ENCODE measurements around the gene ANGEL1. TPM values are rescaled to one million over a fixed set of nuclear protein-coding genes. Genes with fewer than 3 reads are reported as not detected.

The ANGEL1 gene, protein sequence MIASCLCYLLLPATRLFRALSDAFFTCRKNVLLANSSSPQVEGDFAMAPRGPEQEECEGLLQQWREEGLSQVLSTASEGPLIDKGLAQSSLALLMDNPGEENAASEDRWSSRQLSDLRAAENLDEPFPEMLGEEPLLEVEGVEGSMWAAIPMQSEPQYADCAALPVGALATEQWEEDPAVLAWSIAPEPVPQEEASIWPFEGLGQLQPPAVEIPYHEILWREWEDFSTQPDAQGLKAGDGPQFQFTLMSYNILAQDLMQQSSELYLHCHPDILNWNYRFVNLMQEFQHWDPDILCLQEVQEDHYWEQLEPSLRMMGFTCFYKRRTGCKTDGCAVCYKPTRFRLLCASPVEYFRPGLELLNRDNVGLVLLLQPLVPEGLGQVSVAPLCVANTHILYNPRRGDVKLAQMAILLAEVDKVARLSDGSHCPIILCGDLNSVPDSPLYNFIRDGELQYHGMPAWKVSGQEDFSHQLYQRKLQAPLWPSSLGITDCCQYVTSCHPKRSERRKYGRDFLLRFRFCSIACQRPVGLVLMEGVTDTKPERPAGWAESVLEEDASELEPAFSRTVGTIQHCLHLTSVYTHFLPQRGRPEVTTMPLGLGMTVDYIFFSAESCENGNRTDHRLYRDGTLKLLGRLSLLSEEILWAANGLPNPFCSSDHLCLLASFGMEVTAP
- total RNA-seq: 10 to 100 TPM; 18.9 to 21.3 TPM
- 10 to 100 TPM; 34.2 to 46.6 (median 42.2) TPM for polyA plus RNA-seq (ENCODE audit: insufficient read length in 6 of 6)
- long read RNA-seq, donor 1, full-length matches to known transcripts: 5 of 5 reads
- long read RNA-seq, donor 1, partial matches to known transcripts: 0 of 5 reads
- long read RNA-seq, donor 1, other reads (novel, unspliced or antisense): 0 of 5 reads
- long read RNA-seq, donor 2, full-length matches to known transcripts: 5 of 5 reads
- long read RNA-seq, donor 2, partial matches to known transcripts: 0 of 5 reads
- long read RNA-seq, donor 2, other reads (novel, unspliced or antisense): 0 of 5 reads
- long read RNA-seq, donor 3, full-length matches to known transcripts: 2 of 2 reads
- long read RNA-seq, donor 3, partial matches to known transcripts: 0 of 2 reads
- long read RNA-seq, donor 3, other reads (novel, unspliced or antisense): 0 of 2 reads
- long read RNA-seq, donor 4, partial matches to known transcripts: 0 of 3 reads
- long read RNA-seq, donor 4, other reads (novel, unspliced or antisense): 3 of 3 reads
- long read RNA-seq, donor 5, full-length matches to known transcripts: 4 of 4 reads
- long read RNA-seq, donor 5, partial matches to known transcripts: 0 of 4 reads
- long read RNA-seq, donor 5, other reads (novel, unspliced or antisense): 0 of 4 reads
- long read RNA-seq, donor 6, full-length matches to known transcripts: 4 of 4 reads
- long read RNA-seq, donor 6, partial matches to known transcripts: 0 of 4 reads
- long read RNA-seq, donor 6, other reads (novel, unspliced or antisense): 0 of 4 reads
- long read RNA-seq, donor 7, full-length matches to known transcripts: 3 of 3 reads
- long read RNA-seq, donor 7, partial matches to known transcripts: 0 of 3 reads
- long read RNA-seq, donor 7, other reads (novel, unspliced or antisense): 0 of 3 reads
- long read RNA-seq, donor 8, full-length matches to known transcripts: 5 of 5 reads
- long read RNA-seq, donor 8, partial matches to known transcripts: 0 of 5 reads
- long read RNA-seq, donor 8, other reads (novel, unspliced or antisense): 0 of 5 reads
- long read RNA-seq, donor 9: 0 reads
- long read RNA-seq, donor 10, partial matches to known transcripts: 1 of 2 reads
- long read RNA-seq, donor 10, other reads (novel, unspliced or antisense): 1 of 2 reads
- long read RNA-seq, donor 11: 0 reads
- long read RNA-seq, donor 12, full-length matches to known transcripts: 2 of 2 reads
- long read RNA-seq, donor 12, partial matches to known transcripts: 0 of 2 reads
- long read RNA-seq, donor 12, other reads (novel, unspliced or antisense): 0 of 2 reads

GRCh38 chr14:76812422-76813383, at the start of gene ANGEL1:
ANGEL1 (minus strand) TSS chr14:76812882; CDS start chr14:76812827, 55 bp downstream.
- DNase-seq (peak; percentile 88 to 99 (median 96)), ATAC-seq (peak; percentile 95)
- H3K36me3 ChIP-seq: peaks cover 0 to 14% of the 10 kb centered on the region in 2 donors
- peak within 1 kb of the TSS; percentile 82 to 85 for H3K27ac ChIP-seq
- TF ChIP-seq, protein P1, sequence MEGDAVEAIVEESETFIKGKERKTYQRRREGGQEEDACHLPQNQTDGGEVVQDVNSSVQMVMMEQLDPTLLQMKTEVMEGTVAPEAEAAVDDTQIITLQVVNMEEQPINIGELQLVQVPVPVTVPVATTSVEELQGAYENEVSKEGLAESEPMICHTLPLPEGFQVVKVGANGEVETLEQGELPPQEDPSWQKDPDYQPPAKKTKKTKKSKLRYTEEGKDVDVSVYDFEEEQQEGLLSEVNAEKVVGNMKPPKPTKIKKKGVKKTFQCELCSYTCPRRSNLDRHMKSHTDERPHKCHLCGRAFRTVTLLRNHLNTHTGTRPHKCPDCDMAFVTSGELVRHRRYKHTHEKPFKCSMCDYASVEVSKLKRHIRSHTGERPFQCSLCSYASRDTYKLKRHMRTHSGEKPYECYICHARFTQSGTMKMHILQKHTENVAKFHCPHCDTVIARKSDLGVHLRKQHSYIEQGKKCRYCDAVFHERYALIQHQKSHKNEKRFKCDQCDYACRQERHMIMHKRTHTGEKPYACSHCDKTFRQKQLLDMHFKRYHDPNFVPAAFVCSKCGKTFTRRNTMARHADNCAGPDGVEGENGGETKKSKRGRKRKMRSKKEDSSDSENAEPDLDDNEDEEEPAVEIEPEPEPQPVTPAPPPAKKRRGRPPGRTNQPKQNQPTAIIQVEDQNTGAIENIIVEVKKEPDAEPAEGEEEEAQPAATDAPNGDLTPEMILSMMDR (IDR thresholded peaks at IDR 0.05): no peak
- no peaks in the 10 kb centered on the region for H3K9me3 ChIP-seq
- H3K4me3 ChIP-seq: peak within 1 kb of the TSS; percentile 91 to 93
- intact Hi-C loops (cut with DNase I): no loop called here
- H3K27me3 ChIP-seq: no peaks in the 10 kb centered on the region
- H3K4me1 ChIP-seq: peaks cover 5 to 23% of the 10 kb centered on the region in 2 donors

GRCh38 chr14:76861574-76862255, 49.0 kb upstream of the ANGEL1 start:
- DNase-seq: no peak
- Histone ChIP-seq H3K9me3 (no peaks in the 10 kb centered on the region), H3K4me3 (no peak overlapping the region), H3K27me3 (no peaks in the 10 kb centered on the region), H3K4me1 (peaks cover 3 to 38% of the 10 kb centered on the region in 2 donors), H3K36me3 (no peaks in the 10 kb centered on the region), H3K27ac (no peak overlapping the region)
- intact Hi-C loops (cut with DNase I): no loop called here
- ATAC-seq: no peak
- TF ChIP-seq, protein P1 (IDR thresholded peaks at IDR 0.05): no peak

DNA sequence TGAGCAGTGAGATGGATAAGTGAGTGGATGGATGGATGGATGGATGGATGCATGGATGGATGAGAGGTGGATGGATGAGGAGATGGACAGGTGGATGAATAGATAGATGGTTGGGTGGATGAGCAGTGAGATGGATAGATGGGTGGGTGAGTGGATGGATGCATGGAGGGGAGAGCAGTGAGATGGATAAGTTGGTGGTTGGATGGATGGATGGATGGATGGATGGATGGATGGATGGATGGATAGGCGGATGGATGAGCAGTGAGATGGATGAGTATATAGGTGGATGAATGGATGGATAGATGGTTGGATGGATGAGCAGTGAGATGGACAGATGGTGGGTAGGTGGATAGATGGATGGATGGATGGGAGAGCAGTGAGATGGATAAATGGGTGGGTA, 44.1 kb upstream of the ANGEL1 start:
- intact Hi-C loops (cut with DNase I): no loop called here

More for the DNA sequence above, 44.1 kb upstream of the ANGEL1 start:
- TF ChIP-seq, protein P1 (IDR thresholded peaks at IDR 0.05): no peak
- H3K4me3 ChIP-seq: no peak overlapping the region
- ATAC-seq (no peak), DNase-seq (no peak)
- H3K27me3 ChIP-seq: no peaks in the 10 kb centered on the region
- no peaks in the 10 kb centered on the region for H3K36me3 ChIP-seq
- no peaks in the 10 kb centered on the region for H3K9me3 ChIP-seq
- no peak overlapping the region for H3K27ac ChIP-seq
- no peaks in the 10 kb centered on the region for H3K4me1 ChIP-seq
